Endothelial cell of umbilical vein (primary cell): ENCODE results near the gene FRY.

ENCODE experiments used
- EZH2 ChIP-seq: IDR thresholded peaks from 2 replicates; pipeline ENCODE4 v1.6.1; 2012; ENCODE audit warnings: borderline replicate concordance, low read depth, mild to moderate bottlenecking, moderate library complexity, low read length, inconsistent platforms; ENCODE audit not compliant: severe bottlenecking
- FOS ChIP-seq: IDR thresholded peaks from 2 replicates; pipeline ENCODE4 v1.6.1; 2011; ENCODE audit warnings: mild to moderate bottlenecking, low read length, moderate library complexity, borderline replicate concordance; ENCODE audit not compliant: insufficient read depth
- GATA2 ChIP-seq: IDR thresholded peaks from 2 replicates; pipeline ENCODE4 v1.7.0; 2011; ENCODE audit warnings: low read depth, mild to moderate bottlenecking, moderate library complexity, mixed read lengths, low read length; ENCODE audit not compliant: insufficient read length, insufficient read depth
- JUN ChIP-seq: IDR thresholded peaks from 2 replicates; pipeline ENCODE4 v1.6.1; 2011; ENCODE audit warnings: borderline replicate concordance, low read depth; ENCODE audit not compliant: insufficient read length, insufficient read depth
- MYC ChIP-seq: IDR thresholded peaks from one replicate; pipeline ENCODE4 v1.6.1; 2011; ENCODE audit warnings: mild to moderate bottlenecking, low read depth, low read length
- POLR2A ChIP-seq: IDR thresholded peaks from 2 replicates; pipeline ENCODE4 v1.6.1; 2012; ENCODE audit warnings: low read depth, mild to moderate bottlenecking, control low read depth, low read length
- POLR2AphosphoS5 ChIP-seq: IDR thresholded peaks from 2 replicates; pipeline ENCODE4 v1.6.1; 2012; ENCODE audit warnings: low read depth, mild to moderate bottlenecking, control low read depth, low read length, moderate library complexity; ENCODE audit not compliant: insufficient read depth
- TF ChIP-seq, protein P1 (sequence below), 2 donors: IDR thresholded peaks; 1 replicate in 1 of 2; 2 replicates in 1 of 2; pipeline ENCODE4 v1.5.1; 2011; ENCODE audit warnings: low read length in 2 of 2, mild to moderate bottlenecking in 2 of 2, moderate library complexity in 2 of 2, control low read depth in 1 of 2, inconsistent platforms in 1 of 2, low read depth in 1 of 2; ENCODE audit not compliant: insufficient read depth in 1 of 2; ENCODE audit errors: extremely low read depth in 1 of 2
- TF ChIP-seq, protein P2 (sequence below): IDR thresholded peaks from 2 replicates; pipeline ENCODE4 v1.6.1; 2011; ENCODE audit not compliant: insufficient read depth, insufficient read length

DNA sequence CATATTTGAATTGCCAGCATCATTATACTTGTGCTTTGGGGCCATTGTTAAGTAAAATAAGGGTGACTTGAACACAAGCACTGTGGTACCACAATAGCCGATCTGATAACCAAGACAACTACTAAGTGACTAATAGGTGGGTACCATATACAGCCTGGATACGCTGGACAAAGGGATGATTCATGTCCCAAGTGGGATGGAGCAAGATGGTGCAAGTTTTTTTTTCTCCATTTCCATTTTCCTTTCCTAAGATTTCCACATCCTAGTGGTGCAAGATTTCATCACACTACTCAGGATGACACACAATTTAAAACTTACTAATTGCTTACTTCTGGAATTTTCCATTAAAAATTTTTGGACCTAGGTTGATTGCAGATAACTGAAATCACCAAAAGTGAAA lies 298.9 kb downstream of the FRY start:
- TF ChIP-seq POLR2A (no peak), POLR2AphosphoS5 (no peak), MYC (no peak), EZH2 (no peak), FOS (no peak), GATA2 (no peak), JUN (no peak)
- TF ChIP-seq, protein P1, sequence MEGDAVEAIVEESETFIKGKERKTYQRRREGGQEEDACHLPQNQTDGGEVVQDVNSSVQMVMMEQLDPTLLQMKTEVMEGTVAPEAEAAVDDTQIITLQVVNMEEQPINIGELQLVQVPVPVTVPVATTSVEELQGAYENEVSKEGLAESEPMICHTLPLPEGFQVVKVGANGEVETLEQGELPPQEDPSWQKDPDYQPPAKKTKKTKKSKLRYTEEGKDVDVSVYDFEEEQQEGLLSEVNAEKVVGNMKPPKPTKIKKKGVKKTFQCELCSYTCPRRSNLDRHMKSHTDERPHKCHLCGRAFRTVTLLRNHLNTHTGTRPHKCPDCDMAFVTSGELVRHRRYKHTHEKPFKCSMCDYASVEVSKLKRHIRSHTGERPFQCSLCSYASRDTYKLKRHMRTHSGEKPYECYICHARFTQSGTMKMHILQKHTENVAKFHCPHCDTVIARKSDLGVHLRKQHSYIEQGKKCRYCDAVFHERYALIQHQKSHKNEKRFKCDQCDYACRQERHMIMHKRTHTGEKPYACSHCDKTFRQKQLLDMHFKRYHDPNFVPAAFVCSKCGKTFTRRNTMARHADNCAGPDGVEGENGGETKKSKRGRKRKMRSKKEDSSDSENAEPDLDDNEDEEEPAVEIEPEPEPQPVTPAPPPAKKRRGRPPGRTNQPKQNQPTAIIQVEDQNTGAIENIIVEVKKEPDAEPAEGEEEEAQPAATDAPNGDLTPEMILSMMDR (IDR thresholded peaks at IDR 0.05; ENCODE audit: extremely low read depth in 1 of 2, insufficient read depth in 1 of 2, low read depth in 1 of 2, low read length in 2 of 2): no peak
- TF ChIP-seq, protein P2, sequence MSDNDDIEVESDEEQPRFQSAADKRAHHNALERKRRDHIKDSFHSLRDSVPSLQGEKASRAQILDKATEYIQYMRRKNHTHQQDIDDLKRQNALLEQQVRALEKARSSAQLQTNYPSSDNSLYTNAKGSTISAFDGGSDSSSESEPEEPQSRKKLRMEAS: no peak
